ENCODE measurements around the gene AMMECR1.
"Not testable (repeated sequence)": the region's sequence is repeated elsewhere in the genome, so short reads cannot be mapped to it uniquely, and the experiment has no call there.

The AMMECR1 gene

GRCh38 chrX:110258552-110258951 lies 59.3 kb downstream of the AMMECR1 start:
- DNase-seq (ENCODE audit: low spot score), result no peak

- no peak for DNase-seq (ENCODE audit: low spot score)
These were observed 60.0 kb downstream of the AMMECR1 start for GRCh38 chrX:110257889-110258288.

GRCh38 chrX:110252711-110253110 lies 65.2 kb downstream of the AMMECR1 start:
- DNase-seq (ENCODE audit: low spot score), result no peak

GRCh38 chrX:110251961-110252360 lies 65.9 kb downstream of the AMMECR1 start:
- no peak for DNase-seq (ENCODE audit: low spot score)

GRCh38 chrX:110251526-110251925 lies 66.4 kb downstream of the AMMECR1 start:
- DNase-seq (ENCODE audit: low spot score), result no peak

- no peak for DNase-seq (ENCODE audit: low spot score)
These were observed 67.0 kb downstream of the AMMECR1 start for GRCh38 chrX:110250847-110251246.

GRCh38 chrX:110248578-110248977 lies 69.3 kb downstream of the AMMECR1 start:
- no peak for DNase-seq (ENCODE audit: low spot score)

- DNase-seq (ENCODE audit: low spot score), result no peak
These were observed 72.9 kb downstream of the AMMECR1 start for GRCh38 chrX:110245011-110245410.

- no peak for DNase-seq (ENCODE audit: low spot score)
These were observed 75.5 kb downstream of the AMMECR1 start for GRCh38 chrX:110242371-110242770.

- no peak for DNase-seq (ENCODE audit: low spot score)
These were observed 76.1 kb downstream of the AMMECR1 start for GRCh38 chrX:110241816-110242215.

GRCh38 chrX:110238259-110238658 lies 79.6 kb downstream of the AMMECR1 start:
- not testable (repeated sequence) for DNase-seq (ENCODE audit: low spot score)

- not testable (repeated sequence) for DNase-seq (ENCODE audit: low spot score)
These were observed 86.4 kb downstream of the AMMECR1 start for GRCh38 chrX:110231485-110231884.

- peak; percentile 79 for DNase-seq (ENCODE audit: low spot score)
These were observed 88.3 kb downstream of the AMMECR1 start for GRCh38 chrX:110229497-110230111.

- peak; percentile 99 for DNase-seq (ENCODE audit: low spot score)
These were observed 89.4 kb downstream of the AMMECR1 start for GRCh38 chrX:110228453-110228852.

- DNase-seq (ENCODE audit: low spot score), result peak; percentile 11
These were observed 91.0 kb downstream of the AMMECR1 start for GRCh38 chrX:110226931-110227330.

GRCh38 chrX:110224926-110225617 lies 92.8 kb downstream of the AMMECR1 start:
- DNase-seq (ENCODE audit: low spot score), result peak; percentile 6

GRCh38 chrX:110222497-110223257 lies 95.2 kb downstream of the AMMECR1 start:
- DNase-seq (ENCODE audit: low spot score), result peak; percentile 82

- no peak for DNase-seq (ENCODE audit: low spot score)
These were observed 98.0 kb downstream of the AMMECR1 start for GRCh38 chrX:110219920-110220319.

- no peak for DNase-seq (ENCODE audit: low spot score)
These were observed 99.3 kb downstream of the AMMECR1 start for GRCh38 chrX:110218591-110218990.

- no peak for DNase-seq (ENCODE audit: low spot score)
These were observed 101.9 kb downstream of the AMMECR1 start for GRCh38 chrX:110216027-110216426.

- DNase-seq (ENCODE audit: low spot score), result no peak
These were observed 102.5 kb downstream of the AMMECR1 start for GRCh38 chrX:110215411-110215810.

- no peak for DNase-seq (ENCODE audit: low spot score)
These were observed 103.2 kb downstream of the AMMECR1 start for GRCh38 chrX:110214684-110215083.

- no peak for DNase-seq (ENCODE audit: low spot score)
These were observed 104.7 kb downstream of the AMMECR1 start for GRCh38 chrX:110213183-110213582.
